Measurements from ENCODE around the gene BRAT1.
"Not testable (repeated sequence)": the region's sequence is repeated elsewhere in the genome, so short reads cannot be mapped to it uniquely, and the experiment has no call there.

BRAT1 gene

DNA sequence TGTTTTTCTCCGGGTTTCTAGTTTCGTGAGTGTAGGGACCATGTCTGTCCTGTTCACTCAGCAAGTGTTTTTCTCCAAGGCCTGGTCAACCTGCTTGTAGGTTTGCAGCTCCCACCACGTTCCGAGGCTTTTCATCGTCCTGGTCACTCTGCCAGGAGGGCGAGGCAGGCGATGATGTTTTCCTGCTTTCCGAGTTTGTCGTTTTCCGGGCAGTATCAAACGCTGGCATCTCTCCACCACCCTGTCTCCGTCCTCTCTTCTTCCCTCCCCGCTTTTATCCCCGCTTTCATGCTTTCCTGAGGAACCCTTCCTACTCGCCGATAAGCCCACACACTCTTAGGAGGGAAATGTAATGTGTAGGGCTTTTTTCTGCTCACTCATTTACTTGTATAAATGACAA lies 14.7 kb upstream of the BRAT1 start:
- TF ChIP-seq FOXP2 (optimal IDR thresholded peaks at IDR 0.05; ENCODE audit: control extremely low read depth, extremely low read length, insufficient read depth) (no peak), EZH2 (IDR thresholded peaks at IDR 0.05) (no peak), POLR2AphosphoS5 (IDR thresholded peaks at IDR 0.05; ENCODE audit: borderline replicate concordance, low read depth, low read length) (no peak)
- no peak for DNase-seq (ENCODE audit: low read depth, low spot score)
- Histone ChIP-seq H3K9me3 (ENCODE audit: low read depth, low read length) (no peaks in the 10 kb centered on the region), H3K36me3 (ENCODE audit: insufficient read depth, low read length) (peaks cover 8% of the 10 kb centered on the region; the same call in 1 of the 2 replicates), H3K4me3 (no peak overlapping the region), H3K27ac (no peak overlapping the region), H3K9ac (ENCODE audit: insufficient read length) (no peak overlapping the region)

DNA sequence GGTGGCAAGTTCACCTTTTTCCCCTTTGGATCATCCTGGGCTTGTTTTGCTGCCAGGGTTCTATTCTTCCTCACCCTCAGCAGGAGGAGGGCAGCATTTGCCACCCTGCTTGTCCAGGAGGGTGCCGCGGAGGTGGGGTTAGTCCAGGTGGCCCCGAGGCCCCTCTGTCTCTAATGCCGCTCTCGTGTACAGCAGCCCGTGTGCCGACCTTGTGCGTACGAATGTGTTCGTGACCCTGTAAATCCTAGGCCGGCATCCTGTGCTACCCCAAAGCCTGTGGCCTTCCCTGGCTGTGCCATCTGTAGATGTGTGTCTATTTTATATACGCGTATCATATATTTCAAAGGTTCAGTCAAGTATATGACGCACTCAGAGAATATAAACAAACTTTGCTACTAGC lies 14.1 kb upstream of the BRAT1 start:
- no peak overlapping the region for H3K4me3 ChIP-seq
- no peak overlapping the region for H3K27ac ChIP-seq
- peaks cover 8% of the 10 kb centered on the region; the same call in 1 of the 2 replicates for H3K36me3 ChIP-seq (ENCODE audit: insufficient read depth, low read length)
- H3K9me3 ChIP-seq (ENCODE audit: low read depth, low read length) = no peaks in the 10 kb centered on the region
- no peak for DNase-seq (ENCODE audit: low read depth, low spot score)
- TF ChIP-seq EZH2 (IDR thresholded peaks at IDR 0.05) (no peak), POLR2AphosphoS5 (IDR thresholded peaks at IDR 0.05; ENCODE audit: borderline replicate concordance, low read depth, low read length) (no peak), FOXP2 (optimal IDR thresholded peaks at IDR 0.05; ENCODE audit: control extremely low read depth, extremely low read length, insufficient read depth) (no peak)
- H3K9ac ChIP-seq (ENCODE audit: insufficient read length) = no peak overlapping the region

DNA sequence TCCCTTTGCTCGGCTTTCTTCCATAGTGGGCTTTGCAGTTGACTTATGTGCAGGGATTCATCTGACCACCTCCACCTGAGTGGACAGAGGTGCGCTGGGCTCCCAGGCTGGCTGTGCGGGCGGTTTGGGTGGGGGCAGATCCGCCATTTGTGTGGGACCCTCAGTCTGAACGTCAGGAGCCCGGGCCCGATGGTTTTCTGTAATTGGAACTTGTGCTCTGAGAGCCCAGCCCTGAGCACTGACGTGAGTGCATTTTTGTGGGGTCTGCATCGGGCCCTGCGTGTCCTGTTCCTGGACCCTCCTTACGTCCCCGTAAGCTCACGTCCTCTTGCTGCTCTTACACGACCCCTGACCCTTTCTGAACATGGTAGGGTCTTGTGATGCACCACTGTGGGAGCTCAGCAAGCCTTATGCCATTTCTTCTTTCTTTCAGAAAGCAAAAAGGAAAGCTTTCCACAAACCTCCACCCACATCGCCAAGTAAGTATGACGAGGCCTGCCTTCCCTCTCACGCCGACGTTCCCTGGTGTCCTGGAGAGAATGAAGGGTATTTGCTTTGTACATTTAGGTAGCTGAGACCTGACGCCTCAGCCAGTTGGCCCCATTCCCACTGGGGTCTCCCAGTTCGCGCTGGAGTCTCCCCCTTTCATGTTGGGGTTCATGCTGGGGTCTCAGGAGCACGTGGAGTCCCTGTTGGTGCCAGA lies 13.3 kb upstream of the BRAT1 start:
- DNase-seq (ENCODE audit: low read depth, low spot score) = no peak
- Histone ChIP-seq H3K9me3 (ENCODE audit: low read depth, low read length) (no peaks in the 10 kb centered on the region), H3K36me3 (ENCODE audit: insufficient read depth, low read length) (peaks cover 4% of the 10 kb centered on the region; the same call in 1 of the 2 replicates), H3K4me3 (no peak overlapping the region), H3K9ac (ENCODE audit: insufficient read length) (no peak overlapping the region), H3K27ac (no peak overlapping the region)
- TF ChIP-seq POLR2AphosphoS5 (IDR thresholded peaks at IDR 0.05; ENCODE audit: borderline replicate concordance, low read depth, low read length) = no peak
- no peak for TF ChIP-seq FOXP2 (optimal IDR thresholded peaks at IDR 0.05; ENCODE audit: control extremely low read depth, extremely low read length, insufficient read depth)
- TF ChIP-seq EZH2 (IDR thresholded peaks at IDR 0.05) = no peak

DNA sequence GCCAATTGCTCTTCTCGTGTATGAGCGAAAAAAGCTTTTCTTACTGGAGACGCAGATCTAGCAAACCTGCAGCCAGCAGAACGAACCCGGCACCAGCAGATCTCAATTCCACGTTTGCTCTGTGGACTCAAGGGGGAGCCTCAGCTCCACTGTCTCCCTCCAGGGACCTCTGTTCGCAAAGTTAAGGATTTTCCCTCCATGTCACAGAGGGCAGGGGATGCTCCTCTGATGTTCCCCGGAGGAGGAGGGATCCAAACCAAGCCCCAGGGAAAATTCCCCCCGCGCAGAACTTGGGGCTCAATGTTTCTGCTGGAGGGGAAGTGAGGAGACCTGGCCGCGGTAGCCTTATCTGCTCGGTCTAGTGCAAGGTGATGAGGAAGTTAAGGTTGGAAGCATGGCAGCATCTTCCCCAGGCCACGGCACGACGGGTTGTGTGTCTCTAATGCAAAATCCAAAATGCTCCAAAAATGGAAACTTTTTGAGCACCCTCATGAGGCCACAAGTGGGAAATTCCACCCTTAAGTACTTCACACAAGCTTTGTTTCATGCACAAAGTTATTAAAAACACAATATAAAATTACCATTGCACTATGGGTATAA lies 12.5 kb upstream of the BRAT1 start:
- Histone ChIP-seq H3K9me3 (ENCODE audit: low read depth, low read length) (no peaks in the 10 kb centered on the region), H3K36me3 (ENCODE audit: insufficient read depth, low read length) (peaks cover 6% of the 10 kb centered on the region; the same call in 1 of the 2 replicates), H3K27ac (no peak overlapping the region), H3K9ac (ENCODE audit: insufficient read length) (no peak overlapping the region), H3K4me3 (no peak overlapping the region)
- DNase-seq (ENCODE audit: low read depth, low spot score) = no peak
- TF ChIP-seq FOXP2 (optimal IDR thresholded peaks at IDR 0.05; ENCODE audit: control extremely low read depth, extremely low read length, insufficient read depth) = no peak

DNA sequence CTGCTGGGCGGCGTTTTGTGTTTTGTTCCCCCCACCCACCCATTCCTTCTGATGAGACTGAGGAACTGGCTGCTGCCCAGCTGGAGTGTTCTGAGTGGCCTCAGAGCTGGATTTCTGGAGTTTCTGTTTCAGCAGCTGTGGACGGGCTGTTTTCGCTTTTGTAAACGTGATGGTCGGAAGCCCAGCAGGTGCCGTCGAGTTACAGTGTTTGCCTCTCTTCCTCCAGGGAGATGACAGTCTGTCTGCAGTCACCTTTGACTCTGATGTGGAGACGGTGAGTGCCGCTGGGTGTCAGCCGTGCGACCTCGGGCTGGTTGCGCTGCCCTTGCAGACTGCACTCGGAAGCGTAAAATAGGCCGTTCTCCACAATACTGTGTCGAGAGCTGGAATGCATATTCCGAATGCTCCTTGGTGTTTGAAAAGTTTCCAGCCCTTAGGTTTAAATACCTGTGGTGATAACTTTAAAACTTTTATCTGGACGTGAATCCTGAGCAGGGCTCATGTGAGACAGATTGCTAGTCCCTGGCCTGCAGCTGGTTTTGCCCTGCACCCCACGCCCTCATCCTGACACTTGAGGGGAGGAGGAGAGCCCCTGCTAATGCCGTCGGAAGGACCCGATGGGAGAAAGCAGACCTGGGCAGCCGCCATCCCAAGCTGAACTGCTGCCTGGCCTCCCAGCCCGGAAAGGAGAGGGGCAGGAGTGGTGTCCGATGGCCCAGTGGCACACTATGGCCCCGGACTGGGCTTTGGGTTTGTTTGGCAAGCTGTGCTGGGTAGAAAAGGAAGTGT lies 11.8 kb upstream of the BRAT1 start:
- Histone ChIP-seq H3K9ac (ENCODE audit: insufficient read length) (no peak overlapping the region), H3K36me3 (ENCODE audit: insufficient read depth, low read length) (peaks cover 6% of the 10 kb centered on the region; the same call in 1 of the 2 replicates), H3K4me3 (no peak overlapping the region), H3K27ac (no peak overlapping the region), H3K9me3 (ENCODE audit: low read depth, low read length) (no peaks in the 10 kb centered on the region)
- no peak for DNase-seq (ENCODE audit: low read depth, low spot score)
- TF ChIP-seq FOXP2 (optimal IDR thresholded peaks at IDR 0.05; ENCODE audit: control extremely low read depth, extremely low read length, insufficient read depth) (no peak), EZH2 (IDR thresholded peaks at IDR 0.05) (no peak), POLR2AphosphoS5 (IDR thresholded peaks at IDR 0.05; ENCODE audit: borderline replicate concordance, low read depth, low read length) (no peak)

DNA sequence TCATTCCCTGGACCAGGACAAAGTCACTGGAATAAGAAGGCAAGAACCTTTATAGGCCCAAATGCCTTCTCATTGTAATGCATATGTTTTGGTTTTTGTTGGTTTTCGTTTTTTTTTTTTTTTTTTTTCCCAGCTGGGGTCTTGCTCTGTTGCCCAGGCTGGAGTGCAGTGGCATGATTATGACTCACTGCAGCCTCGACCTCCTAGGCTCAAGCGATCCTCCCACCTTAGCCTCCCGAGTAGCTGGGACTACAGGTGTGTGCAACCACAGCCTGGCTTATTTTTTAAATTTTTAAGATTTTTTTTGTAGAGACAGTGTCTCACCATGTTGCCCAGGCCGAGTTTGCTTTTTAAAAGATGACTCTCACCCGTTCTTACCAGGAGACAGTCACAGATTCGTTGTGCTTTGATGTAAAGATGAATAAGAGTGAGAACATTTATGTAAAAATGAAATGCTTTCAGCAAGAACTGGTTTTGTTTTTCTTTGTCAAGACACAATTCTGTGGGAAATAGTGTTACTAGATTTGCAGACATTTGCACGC lies 11.1 kb upstream of the BRAT1 start:
- peaks cover 6% of the 10 kb centered on the region; the same call in 1 of the 2 replicates for H3K36me3 ChIP-seq (ENCODE audit: insufficient read depth, low read length)
- no peak overlapping the region for H3K4me3 ChIP-seq
- DNase-seq (ENCODE audit: low read depth, low spot score) = no peak
- no peaks in the 10 kb centered on the region for H3K9me3 ChIP-seq (ENCODE audit: low read depth, low read length)
- no peak overlapping the region for H3K27ac ChIP-seq
- TF ChIP-seq FOXP2 (optimal IDR thresholded peaks at IDR 0.05; ENCODE audit: control extremely low read depth, extremely low read length, insufficient read depth) = no peak
- no peak for TF ChIP-seq EZH2 (IDR thresholded peaks at IDR 0.05)
- TF ChIP-seq POLR2AphosphoS5 (IDR thresholded peaks at IDR 0.05; ENCODE audit: borderline replicate concordance, low read depth, low read length) = no peak
- no peak overlapping the region for H3K9ac ChIP-seq (ENCODE audit: insufficient read length)

DNA sequence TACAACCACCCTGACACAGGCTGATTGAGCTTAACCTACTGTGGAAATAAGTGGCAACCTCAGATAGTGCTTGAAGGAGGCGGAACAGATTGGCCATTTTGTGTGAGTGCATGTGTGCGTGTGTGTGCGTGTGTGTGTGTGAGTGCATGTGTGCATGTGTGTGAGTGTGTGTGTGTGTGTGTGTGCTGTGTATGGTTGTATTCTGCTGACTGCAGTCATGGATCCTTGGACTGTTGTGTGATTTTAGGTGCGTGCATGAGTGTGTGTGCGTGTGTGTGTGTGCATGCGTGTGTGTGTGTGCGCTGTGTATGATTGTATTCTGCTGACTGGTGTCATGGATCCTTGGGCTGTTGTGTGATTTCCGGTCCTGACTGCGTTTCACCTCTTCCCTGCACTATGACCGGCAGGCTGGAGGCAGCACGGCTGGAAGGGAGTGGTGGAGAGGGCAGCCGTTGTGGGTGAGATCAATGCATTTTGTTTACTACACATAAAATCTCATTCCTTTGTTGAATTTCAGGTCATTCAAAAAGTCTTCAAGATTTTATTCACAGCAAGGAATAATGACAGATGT lies 9.7 kb upstream of the BRAT1 start:
- Histone ChIP-seq H3K27ac (peak overlapping the region; percentile 13), H3K4me3 (no peak overlapping the region)

DNA sequence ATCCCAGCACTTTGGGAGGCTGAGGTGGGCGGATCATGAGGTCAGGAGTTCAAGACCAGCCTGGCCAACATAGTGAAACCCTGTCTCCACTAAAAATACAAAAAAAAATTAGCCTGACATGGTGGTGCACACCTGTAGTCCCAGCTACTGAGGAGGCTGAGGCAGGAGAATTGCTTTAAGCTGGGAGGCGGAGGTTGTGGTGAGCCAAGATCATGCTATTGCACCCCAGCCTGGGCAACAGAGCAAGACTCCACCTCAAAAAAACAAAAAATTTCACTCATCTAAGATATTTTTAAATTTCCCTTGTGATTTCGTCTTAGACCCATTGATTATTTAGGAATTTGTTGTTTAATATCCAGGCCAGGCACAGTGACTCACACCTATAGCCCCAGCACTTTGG lies 8.6 kb upstream of the BRAT1 start:
- not testable (repeated sequence) for H3K27ac ChIP-seq; H3K9ac ChIP-seq (ENCODE audit: insufficient read length); H3K9me3 ChIP-seq (ENCODE audit: low read depth, low read length); DNase-seq (ENCODE audit: low read depth, low spot score); H3K4me3 ChIP-seq; H3K36me3 ChIP-seq (ENCODE audit: insufficient read depth, low read length)

More for the DNA sequence above, 9.7 kb upstream of the BRAT1 start:
- DNase-seq (ENCODE audit: low read depth, low spot score) = no peak
- no peak for TF ChIP-seq FOXP2 (optimal IDR thresholded peaks at IDR 0.05; ENCODE audit: control extremely low read depth, extremely low read length, insufficient read depth)
- no peak for TF ChIP-seq POLR2AphosphoS5 (IDR thresholded peaks at IDR 0.05; ENCODE audit: borderline replicate concordance, low read depth, low read length)
- TF ChIP-seq EZH2 (IDR thresholded peaks at IDR 0.05) = no peak
- Histone ChIP-seq H3K9me3 (ENCODE audit: low read depth, low read length) (no peaks in the 10 kb centered on the region), H3K36me3 (ENCODE audit: insufficient read depth, low read length) (peaks cover 6% of the 10 kb centered on the region; the same call in 1 of the 2 replicates), H3K9ac (ENCODE audit: insufficient read length) (no peak overlapping the region)
